Neural crest cell (in vitro differentiated cells): ENCODE data around the gene KANK2. TPM values are rescaled to one million over a fixed set of nuclear protein-coding genes. Genes with fewer than 3 reads are reported as not detected.
"Not testable (repeated sequence)": the region's sequence is repeated elsewhere in the genome, so short reads cannot be mapped to it uniquely, and the experiment has no call there.

Experiments
- DNase-seq: peaks from one replicate; pipeline ENCODE4 v3.0.0; 2021; ENCODE audit warnings: low read depth, mixed read lengths, low spot score
- H3K27ac Mint-ChIP-seq: one replicate; pipeline ENCODE4 v1.8.0; 2021; ENCODE audit warnings: mild to moderate bottlenecking, mixed read lengths; ENCODE audit not compliant: unreplicated experiment
- H3K27me3 Mint-ChIP-seq: 2 replicates; pipeline ENCODE4 v1.8.0; 2021; ENCODE audit warnings: low read depth, mild to moderate bottlenecking, mixed read lengths
- H3K36me3 Mint-ChIP-seq: 2 replicates; pipeline ENCODE4 v1.8.0; 2021; ENCODE audit warnings: low read depth, mild to moderate bottlenecking, mixed read lengths
- H3K4me1 Mint-ChIP-seq: 2 replicates; pipeline ENCODE4 v1.8.0; 2021; ENCODE audit warnings: mixed read lengths
- H3K4me3 Mint-ChIP-seq: one replicate; pipeline ENCODE4 v1.8.0; 2021; ENCODE audit warnings: mild to moderate bottlenecking, mixed read lengths
- H3K9me3 Mint-ChIP-seq: 2 replicates; pipeline ENCODE4 v1.8.0; 2021; ENCODE audit warnings: mixed read lengths
- CTCF ChIP-seq: fragments of 200-600 bp; sonication (generic); conservative IDR thresholded peaks from 2 replicates; pipeline ENCODE4 v1.5.0; 2021; ENCODE audit warnings: antibody characterized with exemption, mild to moderate bottlenecking
- total RNA-seq: library from RNA; stranded (reverse); gene quantifications from 2 replicates; pipeline ENCODE4 v1.2.1, GENCODE V29; 2021

KANK2 gene
- total RNA-seq, 1 donor from 2014 or later = 32.1 TPM

GRCh38 chr19:11179716-11180297 lies 17.5 kb downstream of the KANK2 start:
- Mint-ChIP-seq H3K4me1 (no peaks in the 10 kb centered on the region), H3K27ac (no peak overlapping the region), H3K4me3 (no peak overlapping the region), H3K36me3 (peaks cover 9% of the 10 kb centered on the region), H3K27me3 (no peaks in the 10 kb centered on the region), H3K9me3 (peaks cover 4% of the 10 kb centered on the region)
- DNase-seq = no peak
- no peak for TF ChIP-seq CTCF

GRCh38 chr19:11179145-11179465 lies 18.2 kb downstream of the KANK2 start:
- not testable (repeated sequence) for H3K27ac Mint-ChIP-seq, H3K4me1 Mint-ChIP-seq, DNase-seq, H3K4me3 Mint-ChIP-seq, H3K9me3 Mint-ChIP-seq, H3K27me3 Mint-ChIP-seq
- H3K36me3 Mint-ChIP-seq = peaks cover 12% of the 10 kb centered on the region

- H3K4me3 Mint-ChIP-seq = no peak overlapping the region
- DNase-seq = no peak
- H3K27me3 Mint-ChIP-seq = no peaks in the 10 kb centered on the region
- no peak for TF ChIP-seq CTCF
- H3K36me3 Mint-ChIP-seq = peaks cover 7% of the 10 kb centered on the region
- H3K27ac Mint-ChIP-seq = no peak overlapping the region
- H3K4me1 Mint-ChIP-seq = no peaks in the 10 kb centered on the region
- no peaks in the 10 kb centered on the region for H3K9me3 Mint-ChIP-seq
Measured at GRCh38 chr19:11177592-11177991, 19.8 kb downstream of the KANK2 start.

GRCh38 chr19:11176466-11177193 lies 20.7 kb downstream of the KANK2 start:
- DNase-seq = no peak
- no peak for TF ChIP-seq CTCF
- Mint-ChIP-seq H3K4me3 (no peak overlapping the region), H3K27ac (no peak overlapping the region), H3K4me1 (no peaks in the 10 kb centered on the region), H3K27me3 (no peaks in the 10 kb centered on the region), H3K36me3 (peaks cover 7% of the 10 kb centered on the region), H3K9me3 (no peaks in the 10 kb centered on the region)

- Mint-ChIP-seq H3K9me3 (no peaks in the 10 kb centered on the region), H3K27ac (no peak overlapping the region), H3K4me3 (no peak overlapping the region), H3K36me3 (peaks cover 7% of the 10 kb centered on the region), H3K27me3 (no peaks in the 10 kb centered on the region), H3K4me1 (no peaks in the 10 kb centered on the region)
- TF ChIP-seq CTCF = no peak
- no peak for DNase-seq
Measured at GRCh38 chr19:11175920-11176319, 21.4 kb downstream of the KANK2 start.

- Mint-ChIP-seq H3K27me3 (no peaks in the 10 kb centered on the region), H3K9me3 (no peaks in the 10 kb centered on the region), H3K4me3 (no peak overlapping the region), H3K4me1 (no peaks in the 10 kb centered on the region), H3K36me3 (peaks cover 7% of the 10 kb centered on the region), H3K27ac (no peak overlapping the region)
- DNase-seq = no peak
- TF ChIP-seq CTCF = no peak
Measured at GRCh38 chr19:11174336-11174735, 23.0 kb downstream of the KANK2 start.
